ENCODE measurements around the gene UPF3A. TPM values are rescaled to one million over a fixed set of nuclear protein-coding genes. Genes with fewer than 3 reads are reported as not detected.

The UPF3A gene
- total RNA-seq, 3 donors from 2014 or later: 38.5 to 45.7 (median 40.7) TPM

DNA sequence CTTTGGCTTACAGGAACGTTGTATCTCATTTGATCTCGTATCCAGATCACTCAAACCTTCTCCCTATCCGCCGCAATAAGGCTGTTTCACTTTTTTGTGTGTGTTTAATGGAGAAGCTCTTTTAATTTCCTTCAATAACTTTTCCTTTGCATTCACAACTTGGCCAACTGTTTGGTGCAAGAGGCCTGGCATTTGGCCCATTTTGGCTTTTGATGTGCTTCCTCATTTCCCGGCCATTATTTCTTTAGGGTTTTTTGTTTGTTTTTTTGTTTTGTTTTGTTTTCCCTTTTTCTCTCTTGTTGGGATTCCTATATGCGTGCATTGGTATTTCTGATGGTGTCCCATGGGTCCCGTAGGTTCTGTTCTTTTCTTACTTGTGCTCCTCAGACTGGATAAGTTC lies 6.1 kb upstream of the UPF3A start:
- no peaks in the 10 kb centered on the region for H3K27me3 Mint-ChIP-seq (ENCODE audit: low read depth)
- no peaks in the 10 kb centered on the region for H3K9me3 Mint-ChIP-seq
- peaks cover 17% of the 10 kb centered on the region for H3K4me1 Mint-ChIP-seq (ENCODE audit: low read depth)
- H3K36me3 Mint-ChIP-seq (ENCODE audit: insufficient read depth): peaks cover 33% of the 10 kb centered on the region
- DNase-seq (no peak), ATAC-seq (no peak)
- no peak overlapping the region for H3K4me3 Mint-ChIP-seq

DNA sequence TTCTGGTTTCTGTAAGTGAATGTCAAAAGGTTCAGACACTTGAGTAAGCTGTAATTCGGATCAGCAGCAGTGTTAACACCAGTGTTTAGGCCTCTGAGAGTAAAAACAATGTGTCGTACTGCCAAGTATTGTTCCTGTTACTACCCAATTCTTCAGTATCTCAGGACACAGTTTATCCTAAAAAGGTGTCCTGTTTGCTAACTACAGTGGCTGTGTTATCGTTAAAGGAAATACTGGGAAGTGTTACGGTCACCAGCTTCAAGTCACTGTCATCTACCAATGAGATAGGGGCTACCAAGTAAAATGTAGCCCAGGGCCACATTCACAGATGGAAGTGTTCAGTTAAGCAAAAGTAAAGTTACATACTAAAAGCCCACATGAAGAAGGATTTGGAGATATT lies 2.3 kb upstream of the UPF3A start:
- Mint-ChIP-seq H3K9me3 (no peaks in the 10 kb centered on the region), H3K4me1 (ENCODE audit: low read depth) (peaks cover 33% of the 10 kb centered on the region), H3K27me3 (ENCODE audit: low read depth) (no peaks in the 10 kb centered on the region), H3K36me3 (ENCODE audit: insufficient read depth) (peaks cover 24% of the 10 kb centered on the region), H3K4me3 (no peak overlapping the region)
- ATAC-seq (no peak), DNase-seq (no peak)

DNA sequence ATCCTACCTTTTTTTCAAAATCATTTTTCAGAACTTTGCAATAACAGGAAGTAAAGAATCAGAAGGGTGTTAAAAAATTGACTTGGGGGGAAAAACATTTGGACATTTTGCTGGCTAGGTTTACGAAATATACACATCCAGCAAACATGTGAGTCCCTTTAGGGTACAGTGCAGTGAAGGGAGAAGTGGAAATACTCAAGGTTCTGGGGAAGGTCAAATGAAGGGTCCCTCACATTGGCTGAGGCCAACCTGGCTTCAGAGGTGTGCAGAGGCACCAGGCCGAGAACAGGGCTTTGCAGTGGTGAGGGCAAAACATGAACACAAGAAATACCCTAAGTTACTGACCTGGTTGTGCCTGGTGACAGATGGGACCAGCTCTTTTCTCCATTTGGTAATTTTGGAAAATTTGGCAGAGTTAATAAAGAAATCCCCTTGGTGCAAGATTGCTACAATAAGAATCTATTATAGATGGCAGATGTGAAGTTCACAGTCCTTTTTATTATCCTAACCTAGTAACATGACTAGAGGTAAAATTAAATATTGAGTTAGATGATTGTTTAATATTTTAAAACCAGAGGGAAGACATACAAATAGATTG lies 1.5 kb upstream of the UPF3A start:
- Mint-ChIP-seq H3K9me3 (no peaks in the 10 kb centered on the region), H3K36me3 (ENCODE audit: insufficient read depth) (peaks cover 23% of the 10 kb centered on the region), H3K27me3 (ENCODE audit: low read depth) (no peaks in the 10 kb centered on the region), H3K4me1 (ENCODE audit: low read depth) (peaks cover 37% of the 10 kb centered on the region), H3K4me3 (peak overlapping the region; percentile 91)
- no peak for ATAC-seq
- no peak for DNase-seq

DNA sequence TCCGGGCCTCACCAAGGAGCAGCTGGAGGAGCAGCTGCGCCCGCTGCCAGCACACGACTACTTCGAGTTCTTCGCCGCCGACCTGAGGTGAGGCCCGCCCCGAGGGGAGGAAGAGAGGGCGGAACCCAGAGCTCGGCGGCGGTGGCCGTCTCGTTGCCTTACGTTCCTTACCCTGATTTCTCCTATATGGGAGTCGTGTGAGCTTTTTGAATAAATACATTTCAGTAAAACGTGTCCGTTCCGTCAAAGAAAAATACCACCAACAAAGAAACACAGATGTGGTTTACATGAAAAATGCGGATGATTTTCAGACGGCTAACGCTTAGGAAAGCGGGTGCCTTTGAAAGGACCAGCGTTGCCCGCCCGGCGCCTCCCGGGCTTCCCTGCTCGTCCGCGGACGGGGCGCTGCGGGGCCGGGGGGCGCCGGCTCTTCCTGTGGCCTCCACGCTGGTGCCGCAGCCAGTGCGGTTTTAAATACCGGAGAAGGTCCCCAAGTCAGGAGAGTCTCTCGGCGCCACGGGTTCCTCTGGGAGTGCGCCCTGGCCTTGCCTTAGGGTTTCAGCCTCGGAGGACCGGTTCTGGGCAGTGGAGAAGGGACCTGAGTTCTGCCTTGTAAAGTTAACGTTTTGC lies 755 bp downstream of the UPF3A start:
- DNase-seq (peak; percentile 62), ATAC-seq (peak; percentile 72 to 75)
- Mint-ChIP-seq H3K9me3 (no peaks in the 10 kb centered on the region), H3K36me3 (ENCODE audit: insufficient read depth) (peaks cover 23% of the 10 kb centered on the region), H3K4me3 (peak overlapping the region; percentile 91), H3K4me1 (ENCODE audit: low read depth) (peaks cover 47% of the 10 kb centered on the region), H3K27me3 (ENCODE audit: low read depth) (no peaks in the 10 kb centered on the region)

DNA sequence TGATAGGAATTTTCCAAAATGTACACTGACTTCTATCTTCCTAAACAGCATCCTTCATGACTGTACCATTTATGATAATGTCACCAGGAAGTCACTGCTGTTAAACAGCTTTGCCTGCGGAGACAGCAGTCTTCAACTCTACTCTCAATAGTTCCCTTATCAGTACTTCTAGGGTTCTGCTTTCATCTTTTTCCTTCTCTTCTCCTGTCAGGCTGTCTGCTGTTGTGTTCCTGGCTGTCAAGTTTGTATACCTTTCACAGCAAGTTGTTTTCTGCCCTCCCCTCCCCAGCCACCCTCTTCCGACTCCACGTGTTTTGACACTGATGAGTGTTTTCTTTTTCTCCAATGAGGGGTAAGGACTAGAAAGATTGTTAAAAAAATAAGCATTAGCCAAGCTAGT lies 2.2 kb downstream of the UPF3A start:
- Mint-ChIP-seq H3K27me3 (ENCODE audit: low read depth) (no peaks in the 10 kb centered on the region), H3K4me3 (peak overlapping the region; percentile 62), H3K36me3 (ENCODE audit: insufficient read depth) (peaks cover 32% of the 10 kb centered on the region), H3K9me3 (no peaks in the 10 kb centered on the region), H3K4me1 (ENCODE audit: low read depth) (peaks cover 45% of the 10 kb centered on the region)
- no peak for ATAC-seq
- no peak for DNase-seq

DNA sequence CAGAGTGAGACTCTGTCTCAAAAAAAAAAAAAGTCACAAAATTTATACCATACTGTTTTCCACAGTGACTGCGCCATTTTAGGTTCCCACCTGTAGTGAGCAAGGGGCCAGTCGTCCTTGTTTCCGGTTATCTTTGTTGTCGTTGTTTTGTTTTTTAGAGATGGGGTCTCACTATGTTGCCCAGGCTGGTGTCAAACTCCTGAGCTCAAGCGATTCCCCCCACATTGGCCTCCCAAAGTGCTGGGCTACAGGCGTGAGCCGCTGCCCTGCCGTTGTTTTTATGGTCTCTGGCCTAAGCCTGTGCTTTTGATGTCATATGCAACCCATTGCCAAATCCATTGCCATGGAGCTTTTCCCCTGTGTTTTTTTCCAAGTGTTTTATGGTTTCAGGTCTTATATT lies 3.3 kb downstream of the UPF3A start:
- Mint-ChIP-seq H3K4me3 (no peak overlapping the region), H3K27me3 (ENCODE audit: low read depth) (no peaks in the 10 kb centered on the region), H3K9me3 (no peaks in the 10 kb centered on the region), H3K4me1 (ENCODE audit: low read depth) (peaks cover 38% of the 10 kb centered on the region), H3K36me3 (ENCODE audit: insufficient read depth) (peaks cover 36% of the 10 kb centered on the region)
- ATAC-seq: no peak
- no peak for DNase-seq

DNA sequence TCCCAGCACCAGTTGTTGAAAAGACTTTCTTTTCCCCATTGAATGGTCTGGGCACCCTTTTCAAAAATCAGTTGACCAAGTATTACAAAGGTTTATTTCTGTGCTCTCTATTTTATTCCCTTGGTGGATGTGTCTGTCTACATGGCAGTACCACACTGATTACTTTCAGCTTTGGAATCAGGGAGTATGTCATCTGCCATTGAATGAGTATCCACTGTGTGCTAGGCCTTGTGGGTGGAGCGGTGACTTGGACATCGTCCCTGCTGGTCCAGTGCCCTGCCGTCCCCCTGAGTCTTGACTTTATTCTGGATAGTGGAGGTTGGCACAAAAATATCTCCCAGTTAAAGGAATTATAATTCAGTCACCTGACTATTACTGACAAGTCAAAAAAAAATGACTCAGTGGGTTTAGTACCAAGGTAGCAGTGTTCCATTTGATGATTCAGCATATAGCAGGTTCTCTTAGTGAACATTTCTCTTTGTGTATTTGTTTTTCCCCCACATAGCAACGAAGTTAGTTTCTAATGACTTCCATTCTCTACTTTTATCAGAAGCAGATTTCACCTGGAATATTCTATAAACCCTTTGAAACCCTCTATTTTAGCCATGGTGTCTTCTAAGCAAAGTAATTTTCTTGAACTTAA lies 3.9 kb downstream of the UPF3A start:
- ATAC-seq: no peak
- Mint-ChIP-seq H3K4me1 (ENCODE audit: low read depth) (peaks cover 33% of the 10 kb centered on the region), H3K36me3 (ENCODE audit: insufficient read depth) (peaks cover 36% of the 10 kb centered on the region), H3K27me3 (ENCODE audit: low read depth) (no peaks in the 10 kb centered on the region), H3K9me3 (no peaks in the 10 kb centered on the region), H3K4me3 (no peak overlapping the region)
- DNase-seq: no peak

DNA sequence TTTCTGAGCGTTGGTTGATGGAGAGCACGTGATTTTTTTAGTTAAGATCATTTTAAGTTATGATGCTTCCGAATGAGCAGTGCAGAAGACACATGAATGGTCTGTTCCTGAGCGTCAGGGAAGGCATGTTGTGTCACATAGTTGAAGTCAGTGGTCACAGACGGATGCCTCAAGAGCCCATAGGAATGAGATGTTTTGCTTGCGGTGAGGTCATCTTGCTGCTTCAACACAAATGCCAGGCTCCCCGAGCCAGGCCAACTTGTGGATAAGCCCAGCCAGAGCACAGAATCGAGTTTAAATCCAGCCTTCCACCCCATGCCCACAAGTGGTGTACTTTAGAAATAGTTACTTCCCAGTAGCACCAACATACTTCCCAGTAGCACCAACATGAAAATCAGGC lies 5.4 kb downstream of the UPF3A start:
- Mint-ChIP-seq H3K9me3 (no peaks in the 10 kb centered on the region), H3K4me3 (no peak overlapping the region), H3K4me1 (ENCODE audit: low read depth) (peaks cover 26% of the 10 kb centered on the region), H3K36me3 (ENCODE audit: insufficient read depth) (peaks cover 41% of the 10 kb centered on the region), H3K27me3 (ENCODE audit: low read depth) (no peaks in the 10 kb centered on the region)
- DNase-seq: no peak
- no peak for ATAC-seq

DNA sequence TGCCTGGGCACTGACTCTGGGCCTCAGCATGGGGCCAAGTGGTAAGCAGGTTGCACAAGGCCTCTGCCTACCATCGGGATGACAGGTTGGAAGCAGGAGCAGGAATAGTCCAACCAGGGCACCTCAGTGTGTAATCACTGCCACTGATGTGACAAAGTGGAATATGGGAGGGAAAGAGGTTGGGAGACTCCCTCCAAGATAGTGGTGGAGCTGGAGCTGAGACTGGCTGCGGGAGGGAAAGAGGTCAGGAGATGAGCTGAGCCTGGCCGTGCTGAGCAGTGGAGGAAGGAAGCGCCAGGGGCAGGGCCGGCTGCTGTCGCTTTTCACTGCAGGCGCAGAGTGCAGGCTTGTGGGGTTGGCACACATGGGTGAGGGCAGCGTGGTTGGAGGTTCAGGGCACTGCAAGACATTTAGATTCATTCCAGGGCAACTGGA lies 6.8 kb downstream of the UPF3A start:
- ATAC-seq (no peak), DNase-seq (no peak)
- Mint-ChIP-seq H3K36me3 (ENCODE audit: insufficient read depth) (peaks cover 46% of the 10 kb centered on the region), H3K4me3 (no peak overlapping the region), H3K4me1 (ENCODE audit: low read depth) (peaks cover 20% of the 10 kb centered on the region), H3K27me3 (ENCODE audit: low read depth) (no peaks in the 10 kb centered on the region), H3K9me3 (no peaks in the 10 kb centered on the region)

DNA sequence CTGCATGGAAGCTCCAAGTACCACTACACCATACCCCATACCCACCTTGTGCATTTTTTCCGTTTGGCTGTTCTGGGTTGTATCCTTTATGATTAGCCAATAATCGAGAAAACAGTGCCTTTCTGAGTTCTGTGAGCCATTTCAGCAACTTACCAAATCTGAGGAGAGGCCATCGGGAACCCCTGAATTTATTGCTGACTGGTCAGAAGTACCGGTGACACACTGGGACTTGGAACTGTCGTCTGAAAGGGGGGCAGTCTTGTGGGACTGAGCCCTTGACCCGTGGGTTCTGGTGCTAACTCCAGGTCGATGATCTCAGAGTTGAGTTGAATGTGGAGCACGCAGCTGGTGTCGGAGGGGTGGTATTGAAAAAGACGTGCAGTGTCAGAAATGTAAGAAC lies 15.0 kb downstream of the UPF3A start:
- no peaks in the 10 kb centered on the region for H3K9me3 Mint-ChIP-seq
- peaks cover 5% of the 10 kb centered on the region for H3K4me1 Mint-ChIP-seq (ENCODE audit: low read depth)
- DNase-seq: no peak
- H3K4me3 Mint-ChIP-seq: no peak overlapping the region
- ATAC-seq: no peak
- H3K36me3 Mint-ChIP-seq (ENCODE audit: insufficient read depth): peaks cover 32% of the 10 kb centered on the region
- no peaks in the 10 kb centered on the region for H3K27me3 Mint-ChIP-seq (ENCODE audit: low read depth)

DNA sequence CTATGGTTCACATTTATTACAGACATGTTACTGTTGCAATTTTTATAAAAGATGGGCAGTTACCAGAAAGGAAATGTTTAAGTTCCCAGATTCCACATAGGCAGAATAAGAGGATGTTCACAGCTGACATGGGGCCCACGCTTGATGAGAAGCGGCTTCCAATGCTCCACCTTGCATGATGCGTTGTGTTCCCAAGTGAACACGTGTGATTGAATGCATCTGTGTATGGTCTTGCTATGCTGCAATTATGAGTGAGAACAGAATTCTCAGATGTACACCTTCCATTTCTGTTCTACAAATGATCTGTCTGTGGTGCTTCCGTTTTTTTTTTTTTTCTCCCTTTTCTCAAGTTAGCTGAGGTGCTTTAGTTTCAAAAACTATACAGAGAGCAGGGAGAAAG lies 15.5 kb downstream of the UPF3A start:
- Mint-ChIP-seq H3K36me3 (ENCODE audit: insufficient read depth) (peaks cover 32% of the 10 kb centered on the region), H3K9me3 (no peaks in the 10 kb centered on the region), H3K4me3 (no peak overlapping the region), H3K27me3 (ENCODE audit: low read depth) (no peaks in the 10 kb centered on the region), H3K4me1 (ENCODE audit: low read depth) (peaks cover 5% of the 10 kb centered on the region)
- no peak for DNase-seq
- ATAC-seq: no peak

DNA sequence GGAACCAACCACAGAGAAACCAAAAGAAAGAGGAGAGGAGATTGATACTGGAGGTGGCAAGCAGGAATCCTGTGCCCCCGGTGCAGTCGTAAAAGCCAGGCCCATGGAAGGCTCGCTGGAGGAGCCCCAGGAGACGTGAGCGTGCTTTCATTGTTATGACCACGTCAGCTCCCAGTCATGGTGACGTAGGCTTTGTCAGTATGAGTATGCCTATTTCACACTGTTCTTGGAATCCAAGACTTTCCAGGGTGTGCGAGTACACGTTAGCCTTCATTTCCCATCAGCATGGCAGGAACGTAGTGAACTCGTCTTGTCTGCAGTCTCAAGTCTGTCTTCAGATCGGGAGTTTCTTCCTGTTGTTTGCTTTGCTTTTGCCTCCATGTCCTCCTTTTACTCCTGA lies 17.5 kb downstream of the UPF3A start:
- no peak for DNase-seq
- Mint-ChIP-seq H3K9me3 (no peaks in the 10 kb centered on the region), H3K36me3 (ENCODE audit: insufficient read depth) (peaks cover 36% of the 10 kb centered on the region), H3K4me3 (no peak overlapping the region), H3K27me3 (ENCODE audit: low read depth) (no peaks in the 10 kb centered on the region), H3K4me1 (ENCODE audit: low read depth) (peaks cover 5% of the 10 kb centered on the region)
- no peak for ATAC-seq

DNA sequence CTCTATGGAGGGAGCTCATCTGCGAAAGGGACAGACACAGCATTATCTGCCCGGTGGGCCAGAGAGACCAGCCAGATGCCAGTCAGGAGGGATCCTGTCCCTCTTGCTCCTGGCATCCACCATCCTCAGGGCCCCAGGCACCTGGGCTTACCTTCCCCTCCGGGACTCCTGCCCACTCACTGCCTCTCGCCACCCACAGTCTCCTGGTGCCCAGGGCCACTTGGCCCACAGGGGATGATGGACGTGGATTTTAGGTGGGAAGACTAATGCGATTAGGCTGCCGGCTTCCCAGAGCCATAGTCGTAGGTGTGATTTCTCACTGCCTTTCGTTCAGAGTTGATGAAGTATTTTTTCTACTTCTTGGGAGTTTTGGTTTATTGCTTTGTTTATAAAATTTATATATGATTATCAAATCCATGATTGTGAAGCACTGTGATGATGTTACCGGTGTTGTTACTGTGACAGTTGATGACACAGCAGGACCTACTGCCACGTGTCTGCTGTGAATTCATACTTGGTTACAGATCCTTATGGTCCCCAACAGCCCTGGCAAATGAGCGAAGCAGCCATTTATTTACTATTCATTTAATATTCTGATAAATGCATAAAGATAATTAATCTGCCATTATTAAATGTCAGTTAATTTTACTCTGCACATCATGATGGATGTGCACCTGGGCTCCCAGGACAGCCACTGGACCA lies 18.4 kb downstream of the UPF3A start:
- ATAC-seq: no peak
- Mint-ChIP-seq H3K36me3 (ENCODE audit: insufficient read depth) (peaks cover 36% of the 10 kb centered on the region), H3K27me3 (ENCODE audit: low read depth) (no peaks in the 10 kb centered on the region), H3K4me1 (ENCODE audit: low read depth) (peaks cover 2% of the 10 kb centered on the region), H3K4me3 (no peak overlapping the region), H3K9me3 (no peaks in the 10 kb centered on the region)
- DNase-seq: no peak

DNA sequence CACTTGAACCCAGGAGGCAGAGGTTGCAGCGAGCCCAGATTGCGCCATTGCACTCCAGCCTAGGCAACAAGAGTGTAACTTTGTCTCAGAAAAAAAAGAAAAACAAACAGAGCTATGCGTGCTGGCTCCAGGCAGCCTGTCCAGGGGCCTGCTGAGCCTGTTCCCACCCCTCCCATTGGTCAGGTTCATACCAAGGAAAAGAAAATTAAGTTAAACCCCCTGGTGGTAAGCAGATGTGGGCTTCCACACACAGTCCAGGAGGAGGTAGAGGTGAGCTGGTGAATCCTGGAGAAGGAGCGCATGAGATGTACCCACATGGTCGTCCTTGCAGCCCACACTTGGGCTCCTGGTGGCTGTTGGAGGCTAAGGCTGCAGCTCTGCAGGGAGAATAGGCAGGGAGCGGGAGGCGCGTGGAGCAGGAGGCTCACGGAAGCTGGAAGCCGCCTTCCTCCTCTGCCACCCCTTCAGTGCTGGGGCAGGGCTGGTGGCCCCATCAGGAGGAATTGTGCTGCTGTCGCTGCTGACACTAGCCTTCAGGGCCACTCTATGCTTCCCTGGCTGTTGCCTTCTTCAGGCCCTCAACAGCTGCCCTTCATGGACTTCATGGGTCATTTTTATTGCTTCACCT lies 22.4 kb downstream of the UPF3A start:
- no peak overlapping the region for H3K4me3 Mint-ChIP-seq
- H3K27me3 Mint-ChIP-seq (ENCODE audit: low read depth): no peaks in the 10 kb centered on the region
- peaks cover 34% of the 10 kb centered on the region for H3K36me3 Mint-ChIP-seq (ENCODE audit: insufficient read depth)
- ATAC-seq (no peak), DNase-seq (no peak)
- no peaks in the 10 kb centered on the region for H3K4me1 Mint-ChIP-seq (ENCODE audit: low read depth)
- H3K9me3 Mint-ChIP-seq: no peaks in the 10 kb centered on the region
